ENCODE measurements around the gene FGFBP1.

Gene FGFBP1

DNA sequence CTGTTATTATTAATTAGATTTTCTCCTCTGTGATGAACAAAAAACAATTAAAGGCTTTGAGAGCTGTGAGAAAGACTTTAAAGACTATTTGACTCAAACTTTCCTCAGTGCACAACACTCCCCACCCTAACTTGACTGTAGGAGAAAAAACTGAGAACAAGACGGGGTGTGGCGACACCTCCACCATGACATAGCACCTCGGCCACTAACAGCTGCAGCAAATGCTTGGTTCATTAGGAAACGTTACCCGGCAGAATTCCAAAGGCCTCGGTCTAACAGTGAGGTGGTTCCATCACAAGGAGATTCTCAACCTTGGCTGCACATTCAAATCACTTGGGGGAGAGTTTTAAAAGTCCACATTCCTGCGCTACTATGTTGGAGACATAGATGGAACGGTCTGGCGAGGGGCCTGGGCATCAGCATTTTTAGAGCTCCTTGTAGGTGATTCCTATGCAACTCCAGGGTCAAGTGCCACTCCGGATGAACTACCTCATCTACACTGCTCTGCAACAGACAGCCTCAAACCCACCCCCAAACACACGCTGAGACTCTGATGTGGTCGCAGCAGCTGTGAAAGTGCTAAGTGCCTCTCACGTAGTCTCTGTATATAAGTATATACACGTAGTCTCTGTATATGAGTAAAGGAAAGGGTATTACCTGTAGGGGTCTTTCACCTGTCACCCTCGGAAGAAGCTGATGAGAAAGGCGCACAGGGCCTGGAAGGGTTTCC, 23.4 kb upstream of the FGFBP1 start:
- Histone ChIP-seq H3K27me3 (ENCODE audit: insufficient read depth, low read depth) (no peaks in the 10 kb centered on the region), H4K20me1 (ENCODE audit: insufficient read depth) (no peaks in the 10 kb centered on the region), H3K9ac (no peak overlapping the region), H3K4me1 (ENCODE audit: low read depth, poor library complexity, severe bottlenecking) (no peaks in the 10 kb centered on the region), H3K36me3 (ENCODE audit: insufficient read depth) (no peaks in the 10 kb centered on the region), H3K4me3 (IDR thresholded peaks at IDR 0.05; ENCODE audit: insufficient read depth, low read depth, low read length) (no peak overlapping the region), H3K27ac (no peak overlapping the region), H3K79me2 (ENCODE audit: insufficient read depth, low read depth) (no peaks in the 10 kb centered on the region), H3K4me2 (no peak overlapping the region), H2AFZ (ENCODE audit: low read depth) (no peak overlapping the region)
- no peak for TF ChIP-seq CTCF (conservative IDR thresholded peaks at IDR 0.05; ENCODE audit: low read depth, low read length)

DNA sequence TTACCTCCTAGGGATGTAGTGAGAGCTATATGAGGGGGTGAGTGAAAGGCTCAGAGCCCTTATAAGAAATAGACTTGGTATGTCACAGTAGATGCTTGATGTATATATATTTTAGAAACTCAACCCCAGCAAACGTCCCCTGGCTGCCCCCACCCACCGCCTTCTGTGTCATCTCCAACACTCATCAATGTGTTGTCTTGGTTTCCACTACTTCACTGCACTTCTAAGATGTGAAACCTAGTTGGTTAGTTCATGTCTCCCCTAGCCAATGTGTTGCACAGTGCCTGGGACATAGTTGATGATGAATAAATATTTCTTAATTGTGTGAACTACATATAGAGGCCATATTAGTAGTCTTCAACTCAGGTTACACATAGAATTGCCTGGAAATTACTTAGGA, 20.0 kb upstream of the FGFBP1 start:
- Histone ChIP-seq H3K79me2 (ENCODE audit: insufficient read depth, low read depth) (no peaks in the 10 kb centered on the region), H3K27ac (no peak overlapping the region), H3K4me1 (ENCODE audit: low read depth, poor library complexity, severe bottlenecking) (no peaks in the 10 kb centered on the region), H3K27me3 (ENCODE audit: insufficient read depth, low read depth) (no peaks in the 10 kb centered on the region), H3K9ac (no peak overlapping the region), H3K4me3 (IDR thresholded peaks at IDR 0.05; ENCODE audit: insufficient read depth, low read depth, low read length) (no peak overlapping the region), H2AFZ (ENCODE audit: low read depth) (no peak overlapping the region), H4K20me1 (ENCODE audit: insufficient read depth) (no peaks in the 10 kb centered on the region), H3K36me3 (ENCODE audit: insufficient read depth) (no peaks in the 10 kb centered on the region), H3K4me2 (no peak overlapping the region)
- no peak for TF ChIP-seq CTCF (conservative IDR thresholded peaks at IDR 0.05; ENCODE audit: low read depth, low read length)

DNA sequence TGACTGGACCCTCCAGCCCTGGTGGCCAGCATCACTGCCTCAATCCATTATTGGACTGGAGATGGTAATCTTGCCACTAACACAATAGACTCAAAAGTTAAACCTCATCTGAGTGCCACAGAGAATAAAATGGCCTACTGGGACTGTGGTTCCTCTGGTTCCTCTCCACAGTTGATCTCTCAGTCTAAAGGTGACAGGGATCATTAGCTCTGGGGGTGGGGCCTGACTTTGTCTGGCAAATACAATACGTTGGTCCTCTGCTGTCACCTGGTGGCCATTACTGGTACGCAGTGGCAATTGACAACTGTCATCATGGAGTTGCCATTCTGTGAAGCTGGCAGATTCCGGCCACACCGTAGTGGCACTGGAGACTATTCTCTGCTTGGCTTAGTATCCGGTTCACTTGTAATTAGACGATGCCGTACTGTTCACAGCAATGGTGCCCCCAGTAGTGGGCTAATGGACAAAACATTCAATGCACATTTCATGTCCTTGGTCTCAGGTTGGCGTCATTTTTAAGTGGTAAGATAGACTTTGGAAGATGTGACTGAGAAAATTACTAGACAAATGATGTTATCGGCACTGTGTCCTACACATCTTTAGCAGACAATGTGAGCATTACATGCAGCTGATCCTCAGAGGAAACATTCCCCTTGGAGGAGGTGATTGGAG, 17.8 kb upstream of the FGFBP1 start:
- H2AFZ ChIP-seq (ENCODE audit: low read depth): no peak overlapping the region
- peak; percentile 91 for TF ChIP-seq CTCF (conservative IDR thresholded peaks at IDR 0.05; ENCODE audit: low read depth, low read length)
- no peak overlapping the region for H3K27ac ChIP-seq
- H3K36me3 ChIP-seq (ENCODE audit: insufficient read depth): no peaks in the 10 kb centered on the region
- no peak overlapping the region for H3K4me3 ChIP-seq (IDR thresholded peaks at IDR 0.05; ENCODE audit: insufficient read depth, low read depth, low read length)
- H3K4me2 ChIP-seq: no peak overlapping the region
- no peaks in the 10 kb centered on the region for H3K4me1 ChIP-seq (ENCODE audit: low read depth, poor library complexity, severe bottlenecking)
- no peaks in the 10 kb centered on the region for H4K20me1 ChIP-seq (ENCODE audit: insufficient read depth)
- H3K79me2 ChIP-seq (ENCODE audit: insufficient read depth, low read depth): no peaks in the 10 kb centered on the region
- no peak overlapping the region for H3K9ac ChIP-seq
- no peaks in the 10 kb centered on the region for H3K27me3 ChIP-seq (ENCODE audit: insufficient read depth, low read depth)

- TF ChIP-seq CTCF (conservative IDR thresholded peaks at IDR 0.05; ENCODE audit: low read depth, low read length): no peak
- H3K27me3 ChIP-seq (ENCODE audit: insufficient read depth, low read depth): no peaks in the 10 kb centered on the region
- no peak overlapping the region for H3K4me3 ChIP-seq (IDR thresholded peaks at IDR 0.05; ENCODE audit: insufficient read depth, low read depth, low read length)
- no peaks in the 10 kb centered on the region for H4K20me1 ChIP-seq (ENCODE audit: insufficient read depth)
- H3K27ac ChIP-seq: no peak overlapping the region
- H3K9ac ChIP-seq: no peak overlapping the region
- no peaks in the 10 kb centered on the region for H3K79me2 ChIP-seq (ENCODE audit: insufficient read depth, low read depth)
- H3K4me1 ChIP-seq (ENCODE audit: low read depth, poor library complexity, severe bottlenecking): no peaks in the 10 kb centered on the region
- H2AFZ ChIP-seq (ENCODE audit: low read depth): no peak overlapping the region
- H3K4me2 ChIP-seq: no peak overlapping the region
- no peaks in the 10 kb centered on the region for H3K36me3 ChIP-seq (ENCODE audit: insufficient read depth)
These were observed 17.1 kb upstream of the FGFBP1 start for GRCh38 chr4:15955670-15956069.
